Activated CD8-positive, alpha-beta memory T cell treated with anti-CD3 and anti-CD28 coated beads for 48 hours (primary cell): ENCODE measurements around the gene RHOT1.

Source experiments
- DNase-seq, 3 experiments: peaks; one replicate each; pipeline ENCODE4 v3.0.0-alpha.2; 2020; ENCODE audit warnings: low read depth in 2 of 3, low spot score in 2 of 3

Gene RHOT1

DNA sequence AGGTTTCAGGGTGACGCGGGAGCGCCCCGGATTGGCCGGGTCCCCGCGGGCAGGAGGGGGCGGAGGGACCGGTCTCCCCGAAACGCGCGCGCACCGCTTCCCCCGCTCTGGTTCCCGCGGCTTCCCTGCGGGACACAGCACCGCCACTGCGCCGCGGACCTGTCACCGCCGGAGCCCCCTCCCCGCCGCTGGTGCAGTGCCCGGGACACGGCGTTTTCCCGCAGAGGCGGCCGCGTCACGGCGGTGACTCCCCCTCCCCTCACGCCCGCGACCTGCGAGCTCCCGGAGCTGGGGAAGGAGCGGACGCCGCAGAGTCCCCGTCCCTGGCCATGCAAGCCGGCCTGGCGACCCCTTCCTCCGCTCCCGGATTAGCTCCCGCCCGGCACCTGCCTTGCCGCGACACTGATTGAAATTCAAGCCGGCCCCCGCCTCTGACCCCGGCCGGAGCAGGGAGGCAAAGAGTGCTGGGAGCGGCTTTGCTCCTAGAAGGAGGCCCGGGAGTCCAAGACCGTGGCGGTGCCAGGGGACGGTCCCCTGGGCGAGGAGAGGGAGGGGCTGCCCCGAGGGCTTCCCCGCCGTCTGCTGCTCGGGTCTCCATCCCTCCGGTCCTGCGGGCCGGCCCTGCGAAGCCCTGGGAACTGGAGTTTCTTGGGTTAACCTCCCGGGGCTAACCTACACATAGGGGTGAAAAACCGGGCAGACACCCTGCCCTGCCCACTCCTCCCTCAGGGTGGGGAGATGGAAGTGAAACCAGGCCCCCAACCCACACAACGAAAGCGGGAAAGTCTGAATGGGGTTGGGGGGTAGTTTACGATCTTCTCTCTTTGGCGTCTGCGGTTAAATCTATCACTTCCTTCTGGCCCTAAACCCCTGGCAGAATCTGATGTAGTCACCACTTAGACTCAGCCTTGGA lies 124.3 kb downstream of the RHOT1 start:
- peak in 1 of 3 experiments; percentile 20 for DNase-seq

DNA sequence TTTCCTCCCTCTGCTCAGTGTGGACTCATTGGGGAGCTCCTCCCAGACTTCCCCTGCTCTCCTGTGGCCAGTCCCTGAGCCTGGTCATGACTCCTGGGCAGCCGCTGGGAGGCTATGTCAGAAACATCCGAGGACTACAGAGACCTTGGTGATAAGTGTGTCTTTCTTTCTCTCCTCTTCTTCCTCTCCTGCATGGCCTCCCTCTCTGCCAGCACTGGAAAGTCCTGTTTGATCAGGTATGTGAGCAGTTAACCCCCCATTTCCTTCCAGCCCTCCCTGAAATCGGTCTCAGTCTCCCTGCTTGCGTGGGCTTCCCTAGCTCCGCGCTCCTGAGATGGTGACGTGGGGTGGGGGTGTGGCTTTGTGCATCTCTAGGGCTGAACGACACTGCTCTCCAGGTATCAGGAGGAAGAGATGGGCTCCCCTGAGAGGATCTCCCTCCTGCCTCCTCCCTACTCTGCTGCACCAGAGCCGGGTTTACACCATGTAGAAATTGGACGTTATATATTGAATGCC lies 125.4 kb downstream of the RHOT1 start:
- DNase-seq, result no peak

DNA sequence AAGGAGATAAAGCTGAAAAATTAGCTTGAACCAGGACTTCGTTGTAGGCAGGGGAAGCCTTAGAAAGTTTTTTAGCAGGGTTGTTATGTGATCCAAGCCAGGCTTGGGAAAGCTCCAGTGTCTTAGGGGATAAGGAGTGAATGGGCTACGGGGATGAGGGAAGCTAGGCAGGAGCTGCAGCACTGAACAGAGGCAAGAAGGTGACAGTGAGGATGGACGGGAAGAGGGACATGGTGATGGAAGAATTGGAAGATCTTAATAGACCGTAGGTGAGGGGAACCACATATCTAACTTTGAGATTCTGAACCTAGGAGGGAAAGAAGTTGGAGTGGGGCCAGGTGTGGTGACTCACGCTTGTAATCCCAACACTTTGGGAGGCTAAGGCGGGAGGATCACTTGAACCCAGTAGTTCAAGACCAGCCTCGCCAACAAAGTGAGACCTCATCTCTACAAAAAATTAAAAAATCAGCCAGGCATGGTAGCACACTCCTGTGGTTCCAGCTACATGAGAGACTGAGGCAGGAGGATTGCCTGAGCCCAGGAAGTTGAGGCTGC lies 126.5 kb downstream of the RHOT1 start:
- no peak for DNase-seq

DNA sequence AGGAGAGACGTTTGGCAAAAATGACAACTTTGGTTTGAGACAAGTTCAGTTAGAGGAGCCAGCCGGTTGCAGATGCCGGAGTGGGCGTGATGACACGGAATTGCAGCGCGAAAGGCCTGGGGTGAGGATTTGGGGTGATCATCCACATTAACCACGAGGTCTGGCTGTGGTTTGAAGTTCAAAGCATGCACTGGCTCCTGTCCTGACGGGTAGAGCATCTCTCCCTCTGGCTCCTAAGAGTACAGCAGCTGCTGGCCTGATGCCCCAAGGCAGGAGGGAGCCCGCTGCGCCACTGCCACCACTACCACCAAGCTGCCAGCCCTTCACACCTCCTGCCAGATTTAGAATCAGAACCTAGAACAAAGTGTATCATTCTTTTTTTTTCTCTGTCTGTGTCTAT lies 127.1 kb downstream of the RHOT1 start:
- no peak for DNase-seq

DNA sequence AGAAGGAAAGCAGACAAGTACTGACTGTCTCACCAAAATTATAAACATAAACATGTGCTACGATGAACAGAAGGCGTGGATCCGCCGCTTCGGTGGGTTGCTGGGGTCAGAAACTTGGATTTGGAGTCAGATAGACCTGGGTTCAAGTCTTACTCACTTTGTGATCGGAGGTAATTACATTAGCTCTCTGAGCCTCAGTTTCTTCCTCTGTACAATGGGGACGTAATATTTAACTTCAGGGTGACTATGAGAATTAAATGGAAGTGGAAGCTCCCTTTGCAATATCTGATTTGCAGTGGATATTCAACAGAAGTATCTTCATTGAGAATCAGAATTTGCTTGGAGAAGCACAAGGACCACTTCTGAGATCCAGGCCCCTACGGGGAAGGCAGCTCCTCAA lies 129.5 kb downstream of the RHOT1 start:
- no peak for DNase-seq

DNA sequence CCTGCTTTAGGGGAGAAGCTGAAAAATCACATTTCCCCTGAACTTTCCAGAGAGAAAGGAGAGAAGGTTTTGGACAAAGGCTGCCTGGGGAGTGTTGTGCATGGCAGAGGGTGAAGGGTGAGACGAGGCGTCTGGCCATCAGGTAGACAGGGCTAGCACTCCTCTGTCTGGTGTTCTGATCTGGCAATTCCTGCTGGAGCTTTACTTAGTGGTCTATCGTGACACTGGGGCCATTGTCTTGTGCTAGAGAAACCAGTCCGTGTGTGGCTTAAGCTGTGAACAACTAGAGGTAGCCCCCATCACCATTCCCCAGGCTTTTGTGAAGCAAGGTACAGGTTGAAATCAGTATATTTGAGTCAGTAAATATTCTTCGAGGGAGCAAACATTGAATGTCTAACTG lies 131.8 kb downstream of the RHOT1 start:
- no peak for DNase-seq

DNA sequence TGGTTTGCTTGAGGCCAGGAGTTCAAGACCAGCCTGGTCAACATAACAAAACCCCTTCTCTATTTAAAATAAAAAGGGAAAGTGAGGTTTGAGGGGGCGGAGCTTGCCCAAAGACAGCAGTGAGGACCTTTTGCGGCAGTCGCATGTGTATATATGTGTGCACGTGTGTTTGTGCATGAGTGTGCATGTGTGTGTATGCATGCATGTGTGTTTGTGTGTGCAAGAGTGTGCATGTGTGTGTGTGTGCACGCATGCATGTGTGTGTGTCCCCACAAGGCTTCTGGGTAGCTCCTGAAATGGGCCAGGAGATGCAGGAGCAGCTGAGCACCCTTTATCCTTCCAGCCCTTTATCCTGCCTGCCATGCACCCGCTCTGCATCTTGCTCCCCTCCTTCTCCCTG lies 132.3 kb downstream of the RHOT1 start:
- DNase-seq, result no peak
